ENCODE data around the gene CFAP65.

DNA sequence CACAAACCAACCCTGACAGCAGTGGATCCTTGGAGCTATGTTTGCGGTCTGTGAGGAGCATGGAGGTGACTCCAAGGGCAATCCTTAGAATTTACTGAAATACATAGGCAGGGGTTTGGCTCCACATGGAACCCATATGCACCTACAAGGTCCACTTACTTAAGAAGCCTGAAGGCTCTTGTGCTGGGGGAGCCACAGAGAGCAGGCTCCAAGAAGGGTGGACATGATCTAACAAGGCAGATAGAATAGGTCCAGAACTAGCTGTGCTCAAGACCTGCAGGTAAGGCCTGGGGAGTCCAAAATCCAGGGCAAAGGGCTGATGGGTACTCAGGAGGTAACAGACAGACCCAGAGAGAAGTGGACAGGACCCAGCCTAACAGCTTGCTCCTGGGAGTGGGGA, 83.0 kb downstream of the CFAP65 start:
- TF ChIP-seq, protein P1, sequence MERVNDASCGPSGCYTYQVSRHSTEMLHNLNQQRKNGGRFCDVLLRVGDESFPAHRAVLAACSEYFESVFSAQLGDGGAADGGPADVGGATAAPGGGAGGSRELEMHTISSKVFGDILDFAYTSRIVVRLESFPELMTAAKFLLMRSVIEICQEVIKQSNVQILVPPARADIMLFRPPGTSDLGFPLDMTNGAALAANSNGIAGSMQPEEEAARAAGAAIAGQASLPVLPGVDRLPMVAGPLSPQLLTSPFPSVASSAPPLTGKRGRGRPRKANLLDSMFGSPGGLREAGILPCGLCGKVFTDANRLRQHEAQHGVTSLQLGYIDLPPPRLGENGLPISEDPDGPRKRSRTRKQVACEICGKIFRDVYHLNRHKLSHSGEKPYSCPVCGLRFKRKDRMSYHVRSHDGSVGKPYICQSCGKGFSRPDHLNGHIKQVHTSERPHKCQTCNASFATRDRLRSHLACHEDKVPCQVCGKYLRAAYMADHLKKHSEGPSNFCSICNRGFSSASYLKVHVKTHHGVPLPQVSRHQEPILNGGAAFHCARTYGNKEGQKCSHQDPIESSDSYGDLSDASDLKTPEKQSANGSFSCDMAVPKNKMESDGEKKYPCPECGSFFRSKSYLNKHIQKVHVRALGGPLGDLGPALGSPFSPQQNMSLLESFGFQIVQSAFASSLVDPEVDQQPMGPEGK (CRISPR knock-in tag; IDR thresholded peaks at IDR 0.05; ENCODE audit: borderline replicate concordance) = no peak
- TF ChIP-seq, protein P2, sequence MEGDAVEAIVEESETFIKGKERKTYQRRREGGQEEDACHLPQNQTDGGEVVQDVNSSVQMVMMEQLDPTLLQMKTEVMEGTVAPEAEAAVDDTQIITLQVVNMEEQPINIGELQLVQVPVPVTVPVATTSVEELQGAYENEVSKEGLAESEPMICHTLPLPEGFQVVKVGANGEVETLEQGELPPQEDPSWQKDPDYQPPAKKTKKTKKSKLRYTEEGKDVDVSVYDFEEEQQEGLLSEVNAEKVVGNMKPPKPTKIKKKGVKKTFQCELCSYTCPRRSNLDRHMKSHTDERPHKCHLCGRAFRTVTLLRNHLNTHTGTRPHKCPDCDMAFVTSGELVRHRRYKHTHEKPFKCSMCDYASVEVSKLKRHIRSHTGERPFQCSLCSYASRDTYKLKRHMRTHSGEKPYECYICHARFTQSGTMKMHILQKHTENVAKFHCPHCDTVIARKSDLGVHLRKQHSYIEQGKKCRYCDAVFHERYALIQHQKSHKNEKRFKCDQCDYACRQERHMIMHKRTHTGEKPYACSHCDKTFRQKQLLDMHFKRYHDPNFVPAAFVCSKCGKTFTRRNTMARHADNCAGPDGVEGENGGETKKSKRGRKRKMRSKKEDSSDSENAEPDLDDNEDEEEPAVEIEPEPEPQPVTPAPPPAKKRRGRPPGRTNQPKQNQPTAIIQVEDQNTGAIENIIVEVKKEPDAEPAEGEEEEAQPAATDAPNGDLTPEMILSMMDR (IDR thresholded peaks at IDR 0.05 in 2 of 3, conservative IDR thresholded peaks at IDR 0.05 in 1 of 3; ENCODE audit: insufficient read depth in 2 of 3, low read depth in 1 of 3, low read length in 3 of 3) = no peak
- TF ChIP-seq, protein P3, sequence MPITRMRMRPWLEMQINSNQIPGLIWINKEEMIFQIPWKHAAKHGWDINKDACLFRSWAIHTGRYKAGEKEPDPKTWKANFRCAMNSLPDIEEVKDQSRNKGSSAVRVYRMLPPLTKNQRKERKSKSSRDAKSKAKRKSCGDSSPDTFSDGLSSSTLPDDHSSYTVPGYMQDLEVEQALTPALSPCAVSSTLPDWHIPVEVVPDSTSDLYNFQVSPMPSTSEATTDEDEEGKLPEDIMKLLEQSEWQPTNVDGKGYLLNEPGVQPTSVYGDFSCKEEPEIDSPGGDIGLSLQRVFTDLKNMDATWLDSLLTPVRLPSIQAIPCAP (CRISPR knock-in tag; IDR thresholded peaks at IDR 0.05; ENCODE audit: borderline replicate concordance) = no peak
- TF ChIP-seq, protein P4, sequence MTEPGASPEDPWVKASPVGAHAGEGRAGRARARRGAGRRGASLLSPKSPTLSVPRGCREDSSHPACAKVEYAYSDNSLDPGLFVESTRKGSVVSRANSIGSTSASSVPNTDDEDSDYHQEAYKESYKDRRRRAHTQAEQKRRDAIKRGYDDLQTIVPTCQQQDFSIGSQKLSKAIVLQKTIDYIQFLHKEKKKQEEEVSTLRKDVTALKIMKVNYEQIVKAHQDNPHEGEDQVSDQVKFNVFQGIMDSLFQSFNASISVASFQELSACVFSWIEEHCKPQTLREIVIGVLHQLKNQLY (CRISPR knock-in tag; conservative IDR thresholded peaks at IDR 0.05) = no peak
- TF ChIP-seq, protein P5, sequence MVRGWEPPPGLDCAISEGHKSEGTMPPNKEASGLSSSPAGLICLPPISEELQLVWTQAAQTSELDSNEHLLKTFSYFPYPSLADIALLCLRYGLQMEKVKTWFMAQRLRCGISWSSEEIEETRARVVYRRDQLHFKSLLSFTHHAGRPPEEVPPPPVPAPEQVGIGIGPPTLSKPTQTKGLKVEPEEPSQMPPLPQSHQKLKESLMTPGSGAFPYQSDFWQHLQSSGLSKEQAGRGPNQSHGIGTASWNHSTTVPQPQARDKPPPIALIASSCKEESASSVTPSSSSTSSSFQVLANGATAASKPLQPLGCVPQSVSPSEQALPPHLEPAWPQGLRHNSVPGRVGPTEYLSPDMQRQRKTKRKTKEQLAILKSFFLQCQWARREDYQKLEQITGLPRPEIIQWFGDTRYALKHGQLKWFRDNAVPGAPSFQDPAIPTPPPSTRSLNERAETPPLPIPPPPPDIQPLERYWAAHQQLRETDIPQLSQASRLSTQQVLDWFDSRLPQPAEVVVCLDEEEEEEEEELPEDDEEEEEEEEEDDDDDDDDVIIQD (CRISPR knock-in tag; IDR thresholded peaks at IDR 0.05) = no peak
- TF ChIP-seq POLR2A (conservative IDR thresholded peaks at IDR 0.05) = no peak
- no peak for TF ChIP-seq POLR2G (IDR thresholded peaks at IDR 0.05; ENCODE audit: low read depth, low read length)

All from K562 (cell line).